Heart left ventricle (tissue), 16 donors: ENCODE data around the gene GCHFR. TPM values are rescaled to one million over a fixed set of nuclear protein-coding genes. Genes with fewer than 3 reads are reported as not detected.

Experiments used
- ATAC-seq, 4 donors: fragments of 200-7000 bp; cut with Tn5 transposase; one replicate each; pipeline ENCODE4 v1.9.1; 2020 to 2022; ENCODE audit warnings: moderate library complexity in 4 of 4, mild to moderate bottlenecking in 3 of 4, moderate number of reproducible peaks in 1 of 4
- DNase-seq, 5 donors: peaks; one replicate each; pipeline ENCODE4 v3.0.0-alpha.2; 2020
- H3K27ac ChIP-seq, 12 donors: fragments of 200-600 bp; sonication (generic) in 4 of 12; one replicate each; pipeline versions ENCODE4 v1.5.0 to v1.8.0; 2016 to 2022; ENCODE audit warnings: mild to moderate bottlenecking in 2 of 12
- H3K27me3 ChIP-seq, 9 donors: fragments of 200-600 bp; sonication (generic) in 2 of 9; one replicate each; pipeline versions ENCODE4 v1.5.1 to v1.8.0; 2016 to 2022; ENCODE audit warnings: mild to moderate bottlenecking in 3 of 9
- H3K36me3 ChIP-seq, 9 donors: fragments of 200-600 bp; sonication (generic) in 2 of 9; one replicate each; pipeline versions ENCODE4 v1.5.0 to v1.8.0; 2018 to 2022; ENCODE audit warnings: mild to moderate bottlenecking in 2 of 9
- H3K4me1 ChIP-seq, 12 donors: fragments of 200-600 bp; sonication (generic) in 4 of 12; one replicate each; pipeline versions ENCODE4 v1.5.0 to v1.8.0; 2016 to 2022; ENCODE audit warnings: mild to moderate bottlenecking in 3 of 12
- H3K4me3 ChIP-seq, 12 donors: fragments of 200-600 bp; sonication (generic) in 4 of 12; one replicate each; pipeline versions ENCODE4 v1.5.0 to v1.8.0; 2017 to 2022; ENCODE audit warnings: mild to moderate bottlenecking in 9 of 12, moderate library complexity in 4 of 12
- H3K9me3 ChIP-seq, 12 donors: fragments of 200-600 bp; sonication (generic) in 4 of 12; one replicate each; pipeline versions ENCODE4 v1.5.0 to v1.8.0; 2016 to 2022; ENCODE audit warnings: mild to moderate bottlenecking in 1 of 12
- POLR2A ChIP-seq, 2 donors: fragments of 450-650 bp; IDR thresholded peaks; one replicate each; pipeline ENCODE4 v1.6.1; 2017; ENCODE audit warnings: antibody characterized with exemption in 2 of 2, mild to moderate bottlenecking in 2 of 2, moderate library complexity in 2 of 2
- WGBS, 4 donors: extraction: QIAGEN DNeasy Blood & Tissue Kit in 2 of 4; methylation state at CpG; one replicate each; pipeline versions ENCODE4 v1.1.5 to v1.1.7; 2013 to 2018; 5-methylcytosine and 5-hydroxymethylcytosine counted together
- intact Hi-C, 10 donors: fragments of 100-400 bp; cut with DNase I; formaldehyde crosslinking; loops; one replicate each; pipeline versions ENCODE4 v1.11.1 to v1.14.2; 2022
- polyA plus RNA-seq, 2 donors: library from polyadenylated mRNA; stranded (reverse); fragments of 200-250 nt; gene quantifications; one replicate each; pipeline ENCODE4 v1.2.3, GENCODE V29; 2013
- total RNA-seq, 9 donors: library from RNA; depleted of rRNA in 2 of 9; stranded (reverse); fragments of >200 nt in 2 of 9; fragmentation: NEBNext Ultra II Directional in 3 of 9; extraction: Animal tissue kit (Norgen Biotek cat#: 25700) in 3 of 9; gene quantifications; one replicate each; pipeline versions ENCODE4 v1.1.0 to v1.2.4, GENCODE V29; 2016 to 2023
- TF ChIP-seq, protein P1 (sequence below), 12 donors: fragments of 200-600 bp; sonication (generic) in 4 of 12; IDR thresholded peaks; one replicate each; pipeline versions ENCODE4 v1.5.0 to v1.8.0; 2018 to 2022; ENCODE audit warnings: antibody characterized with exemption in 12 of 12, mild to moderate bottlenecking in 5 of 12
- donor health status: ischemic (EF 13 %, LVEDD 7.1; RV severe dilation, severe dysfunction).
- donor health status: healthy with polysubstance abuse.
- donor health status: DM: no; HTN: yes; CAD: no.
- donor health status: DM: no; HTN: no; CAD: no.
- donor health status: ischemic (EF 25% LVEDD 6.9; RV normal size, moderate dysfunction).
- donor health status: ischemic (EF 25% LVEDD 5.7; RV mildly dilated, moderate dysfunction).
- donor health status: healthy.
- donor health status: DM: yes; HTN: yes; CAD: no.
- donor health status: ischemic (EF 35%, LVEDD 5.7; RV mildly dilated, moderate dysfunction).
- donor health status: nonischemic (EF 11% LVEDD 7.7; RV severe dilation, severe dysfunction).
- donor health status: DM: yes; HTN: yes; CAD: no.
- donor health status: PGD.
- donor health status: ischemic (EF 29% LVEDD 5.4; RV normal size, mild dysfunction).
- donor health status: nonischemic (EF 23%, LVEDD 6.1; RV moderate dilation, normal function).

Gene GCHFR
- total and polyA plus RNA-seq, 11 donors = 1.6 to 24.0 (median 6.6) TPM

DNA sequence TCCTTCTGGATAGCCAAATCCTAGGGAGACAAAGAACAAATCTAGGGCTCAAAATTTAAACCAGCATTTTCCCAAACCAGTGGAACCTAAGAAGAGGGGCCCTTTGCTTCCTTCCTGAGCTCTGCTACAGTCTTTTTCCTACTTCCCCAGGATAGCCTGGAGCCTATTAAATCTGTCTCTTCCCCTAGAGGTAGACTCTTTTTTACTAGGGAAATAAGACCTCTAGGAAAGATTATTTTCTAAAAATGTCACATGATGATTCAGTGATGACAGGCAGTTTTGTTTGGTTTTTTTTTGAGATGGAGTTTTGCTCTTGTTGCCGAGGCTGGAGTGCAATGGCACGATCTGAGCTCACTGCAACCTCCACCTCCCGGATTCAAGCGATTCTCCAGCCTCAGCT is 27.3 kb upstream of the GCHFR start:
- TF ChIP-seq, protein P1, sequence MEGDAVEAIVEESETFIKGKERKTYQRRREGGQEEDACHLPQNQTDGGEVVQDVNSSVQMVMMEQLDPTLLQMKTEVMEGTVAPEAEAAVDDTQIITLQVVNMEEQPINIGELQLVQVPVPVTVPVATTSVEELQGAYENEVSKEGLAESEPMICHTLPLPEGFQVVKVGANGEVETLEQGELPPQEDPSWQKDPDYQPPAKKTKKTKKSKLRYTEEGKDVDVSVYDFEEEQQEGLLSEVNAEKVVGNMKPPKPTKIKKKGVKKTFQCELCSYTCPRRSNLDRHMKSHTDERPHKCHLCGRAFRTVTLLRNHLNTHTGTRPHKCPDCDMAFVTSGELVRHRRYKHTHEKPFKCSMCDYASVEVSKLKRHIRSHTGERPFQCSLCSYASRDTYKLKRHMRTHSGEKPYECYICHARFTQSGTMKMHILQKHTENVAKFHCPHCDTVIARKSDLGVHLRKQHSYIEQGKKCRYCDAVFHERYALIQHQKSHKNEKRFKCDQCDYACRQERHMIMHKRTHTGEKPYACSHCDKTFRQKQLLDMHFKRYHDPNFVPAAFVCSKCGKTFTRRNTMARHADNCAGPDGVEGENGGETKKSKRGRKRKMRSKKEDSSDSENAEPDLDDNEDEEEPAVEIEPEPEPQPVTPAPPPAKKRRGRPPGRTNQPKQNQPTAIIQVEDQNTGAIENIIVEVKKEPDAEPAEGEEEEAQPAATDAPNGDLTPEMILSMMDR (IDR thresholded peaks at IDR 0.05) = no peak
- no peak for TF ChIP-seq POLR2A (IDR thresholded peaks at IDR 0.05)
- DNase-seq = no peak
- ATAC-seq = no peak
- Histone ChIP-seq H3K27ac (no peak overlapping the region), H3K4me1 (no peaks in the 10 kb centered on the region), H3K27me3 (no peaks in the 10 kb centered on the region), H3K36me3 (peaks cover 0 to 97% (median 80%) of the 10 kb centered on the region in 9 donors), H3K4me3 (no peak overlapping the region), H3K9me3 (no peaks in the 10 kb centered on the region)
- intact Hi-C loops = no loop called here
- 89 to 95% (median 91%) methylated on average over 4 of the region's 4 CpGs for WGBS, 4 donors

DNA sequence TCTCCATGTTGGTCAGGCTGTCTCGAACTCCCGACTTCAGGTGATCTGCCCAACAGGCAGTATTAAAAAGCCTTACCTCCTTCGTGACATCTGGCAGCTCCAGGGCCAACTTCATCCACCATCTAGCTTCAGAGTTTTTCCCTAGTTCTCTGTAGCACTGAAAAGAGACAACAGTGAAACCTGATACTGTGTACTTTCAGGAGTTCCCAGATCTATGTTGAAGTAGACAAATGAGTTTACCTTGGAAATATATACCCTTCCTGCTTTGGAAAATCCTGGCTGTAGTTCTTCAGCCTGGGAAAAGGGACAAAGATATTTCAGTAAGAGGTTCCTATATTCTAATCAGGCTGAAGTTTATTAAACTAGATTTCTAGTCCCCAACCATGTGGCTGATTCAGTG is 26.8 kb upstream of the GCHFR start:
- 90 to 96% (median 95%) methylated on average over 3 of the region's 3 CpGs; no CpG with 5 or more reads in 1 of the 4 donors for WGBS, 4 donors
- Histone ChIP-seq H3K27me3 (no peaks in the 10 kb centered on the region), H3K27ac (no peak overlapping the region), H3K9me3 (no peaks in the 10 kb centered on the region), H3K36me3 (peaks cover 0 to 97% (median 84%) of the 10 kb centered on the region in 9 donors), H3K4me3 (no peak overlapping the region), H3K4me1 (no peaks in the 10 kb centered on the region)
- TF ChIP-seq, protein P1 (IDR thresholded peaks at IDR 0.05) = no peak
- TF ChIP-seq POLR2A (IDR thresholded peaks at IDR 0.05) = no peak
- ATAC-seq = no peak
- no peak for DNase-seq
- intact Hi-C loops = no loop called here

DNA sequence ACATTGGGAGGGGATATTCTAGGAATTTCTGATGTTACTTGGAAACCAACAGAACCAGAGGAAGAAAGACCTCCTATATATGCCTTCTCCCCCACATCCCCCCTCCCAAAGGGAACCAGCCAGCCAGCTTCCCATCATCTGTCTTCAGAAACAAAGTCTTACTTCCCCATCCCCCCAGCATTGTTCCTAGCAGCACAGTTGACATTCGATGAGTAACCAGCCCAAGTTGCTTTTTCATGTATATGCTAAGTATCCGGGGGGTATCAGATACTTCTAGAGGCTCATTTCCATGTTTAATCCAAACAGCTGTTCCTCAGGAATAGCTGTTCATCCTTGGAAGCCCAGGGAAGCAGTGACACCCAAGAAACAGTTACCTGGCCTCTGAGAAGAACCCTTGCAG is 24.8 kb upstream of the GCHFR start:
- Histone ChIP-seq H3K36me3 (peaks cover 0 to 99% (median 90%) of the 10 kb centered on the region in 9 donors), H3K4me3 (no peak overlapping the region), H3K27me3 (no peaks in the 10 kb centered on the region), H3K27ac (no peak overlapping the region), H3K4me1 (peaks cover 0 to 11% (median 0%) of the 10 kb centered on the region in 12 donors), H3K9me3 (no peaks in the 10 kb centered on the region)
- DNase-seq (no peak), ATAC-seq (no peak)
- WGBS, 4 donors = 64 to 66% (median 66%) methylated on average over 2 of the region's 2 CpGs
- TF ChIP-seq, protein P1 (IDR thresholded peaks at IDR 0.05) = no peak
- TF ChIP-seq POLR2A (IDR thresholded peaks at IDR 0.05) = no peak
- intact Hi-C loops = no loop called here

DNA sequence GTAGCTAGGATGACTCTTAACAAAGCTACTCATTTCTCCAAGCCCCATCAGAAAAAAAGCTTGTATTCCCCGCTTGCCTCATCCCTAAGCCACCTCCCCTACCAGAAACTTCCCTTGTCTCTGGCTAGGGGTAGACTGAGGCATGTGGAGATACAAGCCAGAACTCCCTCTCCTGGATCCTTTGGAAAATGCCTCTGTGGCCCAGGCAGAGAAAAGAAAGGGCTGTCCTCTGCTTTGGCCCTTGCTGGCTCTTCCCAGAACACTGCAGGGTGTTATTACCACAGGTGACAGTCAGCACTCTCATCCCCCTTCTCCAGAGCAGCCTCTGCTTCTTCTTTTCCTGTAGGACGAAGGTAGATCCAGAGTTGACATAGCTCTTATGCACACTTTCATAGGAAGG is 24.0 kb upstream of the GCHFR start:
- DNase-seq (no peak), ATAC-seq (no peak)
- H3K4me1 ChIP-seq = peaks cover 0 to 19% (median 0%) of the 10 kb centered on the region in 12 donors
- no peaks in the 10 kb centered on the region for H3K9me3 ChIP-seq
- peaks cover 0 to 99% (median 90%) of the 10 kb centered on the region in 9 donors for H3K36me3 ChIP-seq
- TF ChIP-seq, protein P1 (IDR thresholded peaks at IDR 0.05) = no peak
- TF ChIP-seq POLR2A (IDR thresholded peaks at IDR 0.05) = no peak
- WGBS, 4 donors = 89 to 100% (median 96%) methylated on average over 2 of the region's 2 CpGs
- no peaks in the 10 kb centered on the region for H3K27me3 ChIP-seq
- H3K4me3 ChIP-seq = no peak overlapping the region
- intact Hi-C loops = no loop called here
- no peak overlapping the region for H3K27ac ChIP-seq
